HT1080 (cell line): ENCODE results near the gene TRAK1. TPM values are rescaled to one million over a fixed set of nuclear protein-coding genes. Genes with fewer than 3 reads are reported as not detected.
A peak's percentile ranks its signal among the peaks of the same experiment; 100 is the strongest.

Experiments
- DNase-seq: peaks from one replicate; pipeline ENCODE4 v3.0.0-alpha.2; 2015; ENCODE audit warnings: low read depth
- total RNA-seq: library from RNA; depleted of rRNA; stranded (reverse); fragments of >200 nt; shearing (Covaris generic); gene quantifications from 2 replicates; pipeline ENCODE4 v1.2.3, GENCODE V29; 2014

TRAK1 gene
- total RNA-seq, 1 experiment from 2014 or later, result 29.4 TPM

DNA sequence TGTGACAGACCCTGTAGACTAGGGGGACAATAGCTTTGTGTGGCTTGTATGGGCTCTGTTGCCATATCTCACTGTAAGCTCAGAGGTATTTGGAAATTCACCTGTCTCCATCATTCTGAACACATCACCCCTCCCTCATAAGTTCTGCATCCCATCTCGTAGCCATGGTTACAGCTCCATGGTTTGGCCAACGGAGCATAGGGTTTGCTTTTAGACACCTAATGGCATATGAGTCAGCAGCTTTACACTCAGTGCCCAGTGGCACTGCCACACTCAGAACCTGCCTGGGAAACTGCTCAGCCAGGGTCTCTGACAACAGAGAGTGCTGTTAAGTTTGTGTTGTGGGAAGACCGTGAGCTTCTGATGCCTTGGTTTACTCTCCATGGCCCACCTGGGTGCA is 107.6 kb downstream of the TRAK1 start:
- no peak for DNase-seq

GRCh38 chr3:42202217-42202865 is 111.2 kb downstream of the TRAK1 start:
- no peak for DNase-seq

DNA sequence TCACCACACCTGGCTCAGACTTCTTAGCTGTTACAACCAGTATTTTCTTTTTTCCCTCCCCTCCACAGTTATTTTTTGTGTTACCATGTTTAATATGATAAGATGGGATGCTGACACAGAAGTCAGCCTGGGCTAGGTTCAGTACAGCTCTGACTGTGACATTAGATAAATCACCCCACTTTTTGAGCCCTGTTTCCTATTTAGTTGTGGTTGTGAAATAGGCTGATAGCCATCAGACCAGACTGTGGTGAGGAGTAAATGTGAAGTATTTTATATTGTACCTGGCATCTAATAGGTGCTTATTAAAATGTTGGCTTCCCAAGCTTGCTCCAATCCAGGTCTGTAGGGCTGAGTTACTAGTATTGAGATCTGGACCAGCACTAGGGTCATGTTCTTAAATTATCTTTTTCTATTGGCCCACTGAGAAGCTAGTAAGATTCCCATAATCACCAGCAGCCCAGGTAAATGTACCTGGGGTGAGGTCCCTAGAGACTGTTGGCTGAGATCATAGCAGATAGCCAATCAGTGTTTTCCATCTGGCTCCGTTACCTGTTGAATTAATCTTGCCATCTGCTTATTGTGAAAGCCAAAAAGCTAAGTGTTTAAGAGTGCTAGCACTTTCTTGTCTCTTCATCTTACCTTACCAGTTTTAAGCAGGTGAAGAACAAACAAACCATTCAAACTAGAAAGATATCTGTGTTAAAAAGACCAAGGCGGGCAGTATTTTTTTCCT is 113.9 kb downstream of the TRAK1 start:
- no peak for DNase-seq

DNA sequence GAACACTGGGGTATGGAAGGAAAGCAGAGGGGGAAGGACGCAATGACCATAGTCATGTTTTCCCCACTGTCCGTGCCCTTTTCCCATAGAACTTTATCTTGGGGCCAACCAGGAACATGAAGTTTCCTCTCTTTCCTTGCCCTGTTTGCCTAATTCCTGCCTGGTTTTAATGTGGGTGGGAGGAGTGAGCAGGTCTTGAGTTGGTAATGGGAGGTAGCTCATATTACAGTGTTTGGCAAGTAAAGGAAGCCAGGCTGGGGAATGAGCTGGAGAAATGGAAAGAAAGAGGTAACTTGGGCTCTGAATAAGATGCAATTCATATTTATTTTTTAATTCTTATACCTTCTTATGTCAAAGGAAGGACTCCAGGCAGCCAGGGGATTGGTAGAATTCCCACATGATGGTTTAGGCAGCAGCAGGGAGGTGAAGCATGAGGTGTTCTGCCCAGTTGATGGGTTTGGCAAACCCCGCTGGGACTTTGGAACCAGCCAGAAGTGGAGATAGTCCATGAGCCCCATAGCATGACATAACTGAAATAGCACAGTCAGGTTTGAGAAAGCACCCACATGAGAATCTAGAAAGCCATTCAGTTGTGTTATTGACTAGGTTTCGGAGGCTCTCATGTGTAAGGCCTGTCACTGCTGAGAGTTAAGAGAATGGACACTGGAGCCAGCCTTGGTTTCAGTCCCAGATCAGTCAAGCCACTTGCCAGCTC is 114.8 kb downstream of the TRAK1 start:
- DNase-seq, result no peak

DNA sequence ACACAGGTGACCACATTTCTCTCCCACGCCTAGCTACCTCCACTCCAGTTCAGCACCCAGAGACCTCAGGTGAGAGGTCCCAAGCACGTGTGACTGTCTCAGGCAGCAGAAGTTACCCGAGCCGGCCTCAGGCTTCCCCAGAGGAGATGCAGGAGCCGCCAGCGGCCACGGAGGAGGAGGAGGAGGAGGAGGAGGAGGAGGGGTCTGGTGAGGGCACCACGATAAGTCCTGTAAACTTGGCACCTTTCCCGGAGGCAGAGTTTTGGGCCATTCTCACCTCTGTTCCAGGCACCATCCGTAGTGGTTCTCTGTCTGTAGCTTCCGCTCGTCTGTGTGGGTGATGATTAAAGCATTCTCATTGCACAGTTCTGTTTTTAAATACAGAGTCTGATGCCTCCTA is 118.8 kb downstream of the TRAK1 start:
- no peak for DNase-seq

- DNase-seq, result no peak
Observed at GRCh38 chr3:42210726-42211125, 119.6 kb downstream of the TRAK1 start.

GRCh38 chr3:42213417-42213816 is 122.3 kb downstream of the TRAK1 start:
- no peak for DNase-seq

DNA sequence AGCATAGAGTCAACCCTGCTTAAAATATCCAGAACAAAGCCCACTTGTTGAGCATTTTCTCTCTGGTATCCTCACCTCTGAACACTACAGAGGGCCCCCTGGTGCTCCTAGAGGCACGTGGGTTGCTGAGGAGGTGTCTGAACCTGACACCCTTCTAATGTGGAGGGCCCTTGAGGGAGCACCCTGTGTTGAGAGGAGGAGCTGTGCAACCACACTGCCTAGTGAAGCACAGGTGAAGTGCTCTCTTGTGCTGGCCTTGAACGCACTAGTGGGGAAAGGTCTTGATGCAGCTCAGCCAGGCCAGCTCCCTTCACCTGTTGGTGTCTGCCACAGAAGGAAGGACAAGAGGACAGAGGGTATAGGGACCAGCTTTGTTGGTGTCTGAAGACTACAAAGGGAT is 122.9 kb downstream of the TRAK1 start:
- no peak for DNase-seq

DNA sequence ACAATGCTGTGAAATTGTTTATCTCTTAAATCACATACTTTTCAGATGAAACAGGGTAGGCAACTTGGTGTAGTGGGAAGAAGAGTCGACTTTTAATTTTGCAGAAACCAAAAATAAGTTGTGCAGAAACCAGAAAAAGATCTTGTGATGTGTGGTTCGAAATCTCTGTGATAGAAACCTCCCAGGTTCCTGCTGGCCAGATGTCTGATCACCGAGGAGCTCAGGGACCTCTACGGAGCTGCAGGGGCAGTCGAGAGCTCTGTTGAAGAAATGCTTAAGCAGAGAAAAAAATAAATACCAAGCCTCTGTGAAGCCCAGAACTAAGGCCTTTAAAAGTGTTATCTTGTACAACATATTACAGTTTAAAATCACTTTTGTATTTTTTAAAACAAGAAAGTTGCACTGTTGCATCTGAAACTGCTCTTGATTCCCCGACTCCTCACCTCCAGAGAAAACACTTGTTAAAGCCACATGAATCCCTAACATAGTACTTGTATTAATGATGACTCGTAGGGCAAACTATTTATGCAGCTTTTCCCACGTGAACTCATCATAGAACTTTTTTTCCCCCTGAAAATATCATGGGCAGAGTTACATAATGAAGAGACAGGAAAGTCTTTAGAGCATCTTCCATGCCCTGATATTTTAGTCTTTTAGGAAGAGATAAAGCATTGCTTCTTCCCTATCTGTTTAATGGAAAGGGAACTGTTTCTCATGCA is 123.6 kb downstream of the TRAK1 start:
- peak; percentile 60 for DNase-seq

DNA sequence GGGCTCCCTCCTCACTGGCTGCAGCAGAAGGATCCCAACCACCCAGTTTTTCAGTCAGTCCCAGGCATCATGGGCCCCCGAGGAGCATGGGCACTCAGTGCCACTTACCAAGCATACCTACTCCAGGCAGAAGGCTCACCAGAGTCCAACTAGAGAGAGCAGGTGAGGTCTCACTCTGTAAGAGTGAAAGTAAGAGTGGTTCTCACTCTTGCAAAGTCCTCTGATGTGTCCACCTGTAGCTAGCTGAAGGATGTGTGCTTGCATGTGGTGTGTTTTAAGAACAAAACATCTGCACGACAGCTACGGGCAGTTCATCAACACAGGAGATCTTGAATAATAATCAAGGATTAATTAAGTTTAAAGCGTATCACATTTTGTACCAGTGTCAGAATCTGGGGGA is 125.1 kb downstream of the TRAK1 start:
- no peak for DNase-seq

DNA sequence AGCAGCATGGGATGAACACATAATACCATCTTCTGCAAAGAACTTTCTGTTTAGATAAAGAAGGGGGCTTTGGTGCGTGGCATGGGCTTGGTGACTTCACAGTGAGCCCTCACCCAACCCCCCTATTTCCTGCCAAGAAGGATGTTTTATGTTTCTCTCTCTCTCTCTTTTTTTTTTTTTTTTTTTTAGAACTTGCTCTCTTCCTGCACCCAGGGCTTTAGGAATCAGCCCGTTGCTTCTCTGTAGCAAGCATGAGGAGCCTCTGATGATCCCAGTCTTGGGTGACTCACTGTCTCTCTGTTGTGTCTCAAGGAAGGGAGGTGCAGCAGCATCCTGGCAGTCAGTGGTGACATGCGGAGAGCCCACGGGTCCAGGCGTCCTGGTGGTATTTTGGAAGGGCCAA is 125.8 kb downstream of the TRAK1 start:
- peak; percentile 78 for DNase-seq

- DNase-seq, result no peak
Observed at GRCh38 chr3:42220436-42221121, 129.4 kb downstream of the TRAK1 start.

- DNase-seq, result no peak
Observed at GRCh38 chr3:42222942-42223693, 132.0 kb downstream of the TRAK1 start.

DNA sequence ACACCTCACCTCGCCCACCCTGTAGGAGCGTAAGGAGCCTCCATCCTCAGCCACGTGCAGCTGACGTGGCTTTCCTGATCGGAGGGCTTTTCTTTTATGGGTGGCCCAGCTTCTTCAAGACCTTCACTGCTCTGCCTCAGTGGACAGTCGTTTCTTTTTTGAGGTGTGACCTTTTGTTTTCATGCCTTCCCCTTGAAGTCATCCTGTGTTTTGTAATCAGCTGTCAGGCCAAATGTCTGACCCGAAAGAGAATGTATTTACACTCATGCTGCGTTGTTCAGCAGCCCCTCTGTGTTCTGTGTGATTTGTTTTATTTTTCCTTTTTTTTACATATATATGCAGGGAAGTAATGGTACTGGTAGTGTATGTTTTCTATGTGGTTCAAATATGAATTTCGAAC is 133.0 kb downstream of the TRAK1 start:
- DNase-seq, result no peak

DNA sequence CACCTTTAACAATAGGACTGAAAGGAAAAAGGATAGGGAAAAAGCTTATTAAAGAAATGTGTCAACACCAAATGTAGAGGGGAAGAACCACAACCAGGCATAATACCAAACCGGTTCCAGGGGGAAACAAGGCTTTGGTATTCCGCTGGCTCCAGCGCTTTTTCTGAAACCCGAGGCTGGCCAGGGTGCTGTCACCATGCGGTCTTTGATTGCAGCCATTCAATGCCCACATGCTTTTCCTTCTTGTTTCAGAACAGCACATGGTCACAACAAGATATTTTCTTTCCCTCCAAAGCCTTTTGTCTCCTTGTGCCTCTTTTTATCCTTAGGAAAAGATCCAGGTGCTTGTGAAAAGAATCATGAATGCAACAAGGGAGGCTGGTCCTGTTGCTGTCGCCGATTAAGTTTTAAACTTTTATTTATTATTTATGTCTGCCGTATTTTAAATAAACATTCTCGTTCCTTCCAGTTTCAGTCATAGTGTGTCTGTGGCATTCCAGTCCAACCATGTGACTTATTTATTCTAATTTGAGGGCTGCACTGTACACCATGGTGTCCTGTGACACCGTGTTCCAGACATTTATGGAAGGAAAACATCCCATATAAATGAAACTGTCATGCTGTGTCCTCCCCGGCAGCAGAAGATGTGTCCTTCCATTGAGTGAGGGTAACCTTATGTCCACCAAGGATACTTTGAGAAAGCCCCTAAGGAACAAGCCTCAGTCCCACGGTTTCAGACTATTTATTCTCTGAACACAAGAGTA is 133.7 kb downstream of the TRAK1 start:
- DNase-seq, result no peak

DNA sequence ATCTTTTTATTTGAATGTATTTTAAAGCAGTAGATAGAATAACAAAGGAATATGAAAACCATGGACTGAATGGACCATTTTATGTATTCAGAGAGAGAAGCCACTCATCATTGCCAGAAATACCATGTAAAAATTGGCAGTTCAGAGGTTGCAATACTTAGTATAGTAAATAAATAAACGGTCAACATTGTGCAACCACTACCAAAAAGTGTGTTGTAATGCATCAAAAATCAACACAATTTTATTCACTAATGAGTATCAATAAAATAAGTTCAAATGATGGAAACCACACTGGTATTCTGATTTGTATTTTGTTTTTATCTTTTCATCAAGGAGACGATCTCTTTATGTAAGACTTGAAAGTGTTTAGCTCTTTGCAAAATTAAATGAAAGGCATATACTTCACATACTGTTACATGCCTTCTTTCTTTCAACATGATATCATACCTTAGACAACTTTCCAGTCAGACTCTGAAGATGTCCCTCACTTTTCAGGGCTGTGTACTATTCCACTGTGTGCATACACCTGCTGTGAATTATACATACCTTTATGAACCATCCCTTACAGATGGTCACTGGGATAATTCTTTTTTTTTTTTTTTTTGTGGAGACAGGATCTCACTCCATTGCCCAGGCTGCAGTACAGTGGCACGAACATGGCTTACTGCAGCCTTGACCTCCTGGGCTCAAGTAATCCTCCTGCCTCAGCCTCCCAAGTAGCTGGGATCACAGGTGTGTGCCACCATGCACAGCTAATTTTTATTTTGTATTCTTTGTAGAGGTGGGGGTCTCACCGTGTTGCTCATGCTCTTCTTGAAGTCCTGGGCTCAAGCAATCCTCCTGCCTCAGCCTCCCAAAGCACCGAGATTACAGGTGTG is 134.6 kb downstream of the TRAK1 start:
- DNase-seq, result no peak

GRCh38 chr3:42226470-42227425 is 135.6 kb downstream of the TRAK1 start:
- peak; percentile 47 for DNase-seq

DNA sequence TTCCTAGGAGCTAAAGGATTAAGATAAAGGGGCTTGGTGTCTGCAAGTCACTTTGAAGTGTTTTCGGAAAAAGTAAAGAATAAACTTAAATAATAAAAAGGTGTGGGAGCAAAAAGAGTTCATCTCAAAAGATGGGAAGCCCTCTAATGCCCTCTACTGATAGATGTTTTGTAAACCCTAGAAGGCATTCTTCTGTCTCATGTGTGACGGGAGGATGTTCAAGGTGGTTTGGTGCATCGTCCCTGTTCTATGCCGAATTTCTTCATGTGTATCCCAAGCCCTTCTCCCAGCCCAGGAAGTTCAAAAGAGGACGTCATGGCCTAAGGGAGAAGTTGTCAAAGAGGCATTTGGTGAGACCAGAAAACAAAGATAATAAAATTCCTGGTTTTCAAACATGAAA is 137.6 kb downstream of the TRAK1 start:
- DNase-seq, result peak; percentile 46
